Measurements from ENCODE around the gene FTCD.

DNA sequence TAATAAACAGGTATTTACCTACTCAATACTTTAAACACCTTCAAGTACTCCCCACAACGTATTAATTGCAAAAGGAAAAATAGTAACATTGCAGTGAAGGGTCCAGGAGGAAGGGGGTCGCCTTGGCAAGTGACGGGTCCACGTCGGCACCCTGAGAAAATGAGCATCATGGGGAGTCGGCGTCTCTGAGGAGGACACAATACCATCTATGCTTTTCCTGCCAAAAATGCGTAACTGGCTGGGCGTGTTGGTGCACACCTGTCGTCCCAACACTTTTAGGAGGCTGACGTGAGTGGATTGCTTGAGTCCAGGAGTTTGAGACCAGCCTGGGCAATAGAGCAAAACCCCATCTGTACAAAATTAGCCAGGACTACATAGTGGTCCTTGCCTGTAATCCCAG is 7.3 kb downstream of the FTCD start:
- no peak for TF ChIP-seq EZH2phosphoT487 (IDR thresholded peaks at IDR 0.05; ENCODE audit: insufficient read depth, low read depth)
- TF ChIP-seq EZH2 (IDR thresholded peaks at IDR 0.05; ENCODE audit: insufficient read depth, poor library complexity, severe bottlenecking), result no peak
